K562 (cell line): ENCODE measurements around the gene HEPHL1. TPM values are rescaled to one million over a fixed set of nuclear protein-coding genes. Genes with fewer than 3 reads are reported as not detected.

ENCODE experiments used
- BHLHE40 ChIP-seq: IDR thresholded peaks from 2 replicates; pipeline ENCODE4 v1.6.1; 2011; ENCODE audit warnings: low read length, improper control_type of control experiment
- CBX2 ChIP-seq: fragments of 200-600 bp; sonication (generic); IDR thresholded peaks from one replicate; pipeline ENCODE4 v1.6.1; 2012; ENCODE audit warnings: mild to moderate bottlenecking, low read length, inconsistent platforms; ENCODE audit not compliant: insufficient read depth, poor library complexity, severe bottlenecking
- CXXC5 ChIP-seq: fragments of 250-450 bp; sonication (Bioruptor Pico); IDR thresholded peaks from 2 replicates; pipeline ENCODE4 v1.8.0; 2022; ENCODE audit warnings: inconsistent platforms, mild to moderate bottlenecking, moderate library complexity
- MCM3 ChIP-seq: fragments of 450-650 bp; IDR thresholded peaks from 2 replicates; pipeline ENCODE4 v1.6.1; 2016
- RAD21 ChIP-seq, 2 experiments: fragments of 250-450 bp in 1 of 2; fragments of 450-650 bp in 1 of 2; sonication (Bioruptor Pico) in 1 of 2; formaldehyde crosslinking in 1 of 2; IDR thresholded peaks in 1 of 2; conservative IDR thresholded peaks in 1 of 2; 2 replicates each; pipeline versions ENCODE4 v1.4.0 to v1.8.0; 2020 to 2022; ENCODE audit warnings: mild to moderate bottlenecking in 2 of 2, moderate library complexity in 1 of 2
- ZNF436 ChIP-seq: fragments of 250-450, 450-650 bp; sonication (Bioruptor Pico); formaldehyde crosslinking; IDR thresholded peaks from 2 replicates; pipeline ENCODE4 v1.7.0; 2020; ENCODE audit warnings: mild to moderate bottlenecking
- polyA plus RNA-seq, 8 experiments: library from polyadenylated mRNA; depleted of rRNA in 4 of 8; stranded (reverse) in 5 of 8; unstranded in 3 of 8; fragments of >200 nt; fragmentation: Nextera tagmentation in 2 of 8; fragmentation: Illumina TruSeq in 1 of 8; extraction: Ambion mirVana in 2 of 8; extraction: Trizol in 1 of 8; gene quantifications; 2 replicates each; pipeline versions ENCODE4 v1.2.1 to v1.2.3, GENCODE V29; 2011 to 2014; ENCODE audit warnings: inconsistent platforms in 1 of 8, missing spikeins in 1 of 8
- total RNA-seq, 7 experiments: library from RNA; depleted of rRNA in 6 of 7; stranded (reverse); fragments of >200 nt in 6 of 7; fragmentation: Illumina TruSeq in 2 of 7; extraction: Trizol in 2 of 7; gene quantifications; 2 replicates each; pipeline versions ENCODE4 v1.2.1 to v1.2.3, GENCODE V29; 2011 to 2021; ENCODE audit warnings: low replicate concordance in 1 of 7
- TF ChIP-seq, protein P1 (sequence below): fragments of 250-450 bp; sonication (Bioruptor Pico); IDR thresholded peaks from 2 replicates; pipeline ENCODE4 v1.4.0; 2020; ENCODE audit warnings: mild to moderate bottlenecking, moderate library complexity
- TF ChIP-seq, protein P2 (sequence below): sonication (generic); formaldehyde crosslinking; IDR thresholded peaks from 2 replicates; pipeline ENCODE4 v1.8.0; 2023; ENCODE audit warnings: mild to moderate bottlenecking, missing genetic modification reagents
- TF ChIP-seq, protein P3 (sequence below): IDR thresholded peaks from 2 replicates; pipeline ENCODE4 v1.6.1; 2014; ENCODE audit warnings: antibody characterized with exemption

The HEPHL1 gene
- total and polyA plus RNA-seq, 9 of the 15 experiments (the other 6 are each of a cell fraction or from before 2014, with no cell fraction given): 0.01 TPM; not detected in 8

- TF ChIP-seq, protein P1, sequence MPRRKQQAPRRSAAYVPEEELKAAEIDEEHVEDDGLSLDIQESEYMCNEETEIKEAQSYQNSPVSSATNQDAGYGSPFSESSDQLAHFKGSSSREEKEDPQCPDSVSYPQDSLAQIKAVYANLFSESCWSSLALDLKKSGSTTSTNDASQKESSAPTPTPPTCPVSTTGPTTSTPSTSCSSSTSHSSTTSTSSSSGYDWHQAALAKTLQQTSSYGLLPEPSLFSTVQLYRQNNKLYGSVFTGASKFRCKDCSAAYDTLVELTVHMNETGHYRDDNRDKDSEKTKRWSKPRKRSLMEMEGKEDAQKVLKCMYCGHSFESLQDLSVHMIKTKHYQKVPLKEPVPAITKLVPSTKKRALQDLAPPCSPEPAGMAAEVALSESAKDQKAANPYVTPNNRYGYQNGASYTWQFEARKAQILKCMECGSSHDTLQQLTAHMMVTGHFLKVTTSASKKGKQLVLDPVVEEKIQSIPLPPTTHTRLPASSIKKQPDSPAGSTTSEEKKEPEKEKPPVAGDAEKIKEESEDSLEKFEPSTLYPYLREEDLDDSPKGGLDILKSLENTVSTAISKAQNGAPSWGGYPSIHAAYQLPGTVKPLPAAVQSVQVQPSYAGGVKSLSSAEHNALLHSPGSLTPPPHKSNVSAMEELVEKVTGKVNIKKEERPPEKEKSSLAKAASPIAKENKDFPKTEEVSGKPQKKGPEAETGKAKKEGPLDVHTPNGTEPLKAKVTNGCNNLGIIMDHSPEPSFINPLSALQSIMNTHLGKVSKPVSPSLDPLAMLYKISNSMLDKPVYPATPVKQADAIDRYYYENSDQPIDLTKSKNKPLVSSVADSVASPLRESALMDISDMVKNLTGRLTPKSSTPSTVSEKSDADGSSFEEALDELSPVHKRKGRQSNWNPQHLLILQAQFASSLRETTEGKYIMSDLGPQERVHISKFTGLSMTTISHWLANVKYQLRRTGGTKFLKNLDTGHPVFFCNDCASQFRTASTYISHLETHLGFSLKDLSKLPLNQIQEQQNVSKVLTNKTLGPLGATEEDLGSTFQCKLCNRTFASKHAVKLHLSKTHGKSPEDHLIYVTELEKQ (CRISPR knock-in tag): no peak
- no peak for TF ChIP-seq CBX2
- TF ChIP-seq BHLHE40: no peak
- no peak for TF ChIP-seq CXXC5 (CRISPR knock-in tag)
- TF ChIP-seq, protein P2, sequence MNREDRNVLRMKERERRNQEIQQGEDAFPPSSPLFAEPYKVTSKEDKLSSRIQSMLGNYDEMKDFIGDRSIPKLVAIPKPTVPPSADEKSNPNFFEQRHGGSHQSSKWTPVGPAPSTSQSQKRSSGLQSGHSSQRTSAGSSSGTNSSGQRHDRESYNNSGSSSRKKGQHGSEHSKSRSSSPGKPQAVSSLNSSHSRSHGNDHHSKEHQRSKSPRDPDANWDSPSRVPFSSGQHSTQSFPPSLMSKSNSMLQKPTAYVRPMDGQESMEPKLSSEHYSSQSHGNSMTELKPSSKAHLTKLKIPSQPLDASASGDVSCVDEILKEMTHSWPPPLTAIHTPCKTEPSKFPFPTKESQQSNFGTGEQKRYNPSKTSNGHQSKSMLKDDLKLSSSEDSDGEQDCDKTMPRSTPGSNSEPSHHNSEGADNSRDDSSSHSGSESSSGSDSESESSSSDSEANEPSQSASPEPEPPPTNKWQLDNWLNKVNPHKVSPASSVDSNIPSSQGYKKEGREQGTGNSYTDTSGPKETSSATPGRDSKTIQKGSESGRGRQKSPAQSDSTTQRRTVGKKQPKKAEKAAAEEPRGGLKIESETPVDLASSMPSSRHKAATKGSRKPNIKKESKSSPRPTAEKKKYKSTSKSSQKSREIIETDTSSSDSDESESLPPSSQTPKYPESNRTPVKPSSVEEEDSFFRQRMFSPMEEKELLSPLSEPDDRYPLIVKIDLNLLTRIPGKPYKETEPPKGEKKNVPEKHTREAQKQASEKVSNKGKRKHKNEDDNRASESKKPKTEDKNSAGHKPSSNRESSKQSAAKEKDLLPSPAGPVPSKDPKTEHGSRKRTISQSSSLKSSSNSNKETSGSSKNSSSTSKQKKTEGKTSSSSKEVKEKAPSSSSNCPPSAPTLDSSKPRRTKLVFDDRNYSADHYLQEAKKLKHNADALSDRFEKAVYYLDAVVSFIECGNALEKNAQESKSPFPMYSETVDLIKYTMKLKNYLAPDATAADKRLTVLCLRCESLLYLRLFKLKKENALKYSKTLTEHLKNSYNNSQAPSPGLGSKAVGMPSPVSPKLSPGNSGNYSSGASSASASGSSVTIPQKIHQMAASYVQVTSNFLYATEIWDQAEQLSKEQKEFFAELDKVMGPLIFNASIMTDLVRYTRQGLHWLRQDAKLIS (CRISPR knock-in tag): no peak
- no peak for TF ChIP-seq MCM3
- TF ChIP-seq RAD21 (CRISPR knock-in tag; conservative IDR thresholded peaks at IDR 0.05 in 1 of 2, IDR thresholded peaks at IDR 0.05 in 1 of 2): no peak
- TF ChIP-seq ZNF436 (CRISPR knock-in tag): no peak
- TF ChIP-seq, protein P3, sequence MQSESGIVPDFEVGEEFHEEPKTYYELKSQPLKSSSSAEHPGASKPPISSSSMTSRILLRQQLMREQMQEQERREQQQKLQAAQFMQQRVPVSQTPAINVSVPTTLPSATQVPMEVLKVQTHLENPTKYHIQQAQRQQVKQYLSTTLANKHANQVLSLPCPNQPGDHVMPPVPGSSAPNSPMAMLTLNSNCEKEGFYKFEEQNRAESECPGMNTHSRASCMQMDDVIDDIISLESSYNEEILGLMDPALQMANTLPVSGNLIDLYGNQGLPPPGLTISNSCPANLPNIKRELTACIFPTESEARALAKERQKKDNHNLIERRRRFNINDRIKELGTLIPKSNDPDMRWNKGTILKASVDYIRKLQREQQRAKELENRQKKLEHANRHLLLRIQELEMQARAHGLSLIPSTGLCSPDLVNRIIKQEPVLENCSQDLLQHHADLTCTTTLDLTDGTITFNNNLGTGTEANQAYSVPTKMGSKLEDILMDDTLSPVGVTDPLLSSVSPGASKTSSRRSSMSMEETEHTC: no peak
These were observed 63.0 kb downstream of the HEPHL1 start (continued) for GRCh38 chr11:94084164-94084563.
